Psoas muscle (tissue), 8 donors: Measurements from ENCODE around the gene VAV3. TPM values are rescaled to one million over a fixed set of nuclear protein-coding genes. Genes with fewer than 3 reads are reported as not detected.
"Not testable (repeated sequence)": the region's sequence is repeated elsewhere in the genome, so short reads cannot be mapped to it uniquely, and the experiment has no call there.

ENCODE experiments used
- ATAC-seq, 4 donors: fragments of 200-7000 bp; cut with Tn5 transposase; one replicate each; pipeline ENCODE4 v1.9.1; 2020; ENCODE audit warnings: moderate library complexity in 3 of 4, mild to moderate bottlenecking in 2 of 4
- DNase-seq, 2 donors: peaks; one replicate each; pipeline ENCODE4 v3.0.0-alpha.2; 2020
- H3K27ac ChIP-seq: fragments of 200-600 bp; one replicate; pipeline ENCODE4 v1.8.0; 2022
- H3K27me3 ChIP-seq, 3 donors: fragments of 200-600 bp in 1 of 3; one replicate each; pipeline versions ENCODE4 v1.6.1 to v1.8.0; 2013 to 2022; ENCODE audit warnings: low read length in 2 of 3, mild to moderate bottlenecking in 2 of 3, moderate library complexity in 1 of 3; ENCODE audit not compliant: insufficient read depth in 3 of 3
- H3K36me3 ChIP-seq, 2 donors: fragments of 200-600 bp in 1 of 2; one replicate each; pipeline versions ENCODE4 v1.6.1 to v1.8.0; 2013 to 2022; ENCODE audit warnings: low read depth in 1 of 2, mild to moderate bottlenecking in 1 of 2, moderate library complexity in 1 of 2; ENCODE audit not compliant: insufficient read depth in 1 of 2
- H3K4me1 ChIP-seq: fragments of 200-600 bp; one replicate; pipeline ENCODE4 v1.8.0; 2022
- H3K4me3 ChIP-seq: fragments of 200-600 bp; one replicate; pipeline ENCODE4 v1.8.0; 2022; ENCODE audit warnings: mild to moderate bottlenecking
- H3K9me3 ChIP-seq: fragments of 200-600 bp; one replicate; pipeline ENCODE4 v1.8.0; 2022
- WGBS, 3 donors: extraction: QIAGEN DNeasy Blood & Tissue Kit; methylation state at CpG; one replicate each; pipeline versions ENCODE4 v1.1.6 to v1.1.7; 2013; 5-methylcytosine and 5-hydroxymethylcytosine counted together
- intact Hi-C, 2 donors: fragments of 100-400 bp; cut with DNase I; formaldehyde crosslinking; loops; one replicate each; pipeline versions ENCODE4 v1.11.0 to v1.14.2; 2022
- polyA plus RNA-seq, 3 donors: library from polyadenylated mRNA; stranded (reverse); fragments of 200-250 nt; gene quantifications; one replicate each; pipeline ENCODE4 v1.2.3, GENCODE V29; 2013
- total RNA-seq, 4 donors: library from RNA; stranded (reverse); fragmentation: NEBNext Ultra II Directional in 2 of 4; extraction: Animal tissue kit (Norgen Biotek cat#: 25700) in 2 of 4; gene quantifications; one replicate each; pipeline versions ENCODE4 v1.2.1 to v1.2.4, GENCODE V29; 2021 to 2023
- TF ChIP-seq, protein P1 (sequence below): fragments of 200-600 bp; IDR thresholded peaks from one replicate; pipeline ENCODE4 v1.8.0; 2022; ENCODE audit warnings: antibody characterized with exemption
- donor health status: healthy with polysubstance abuse.
- donor health status: DM: no; HTN: no; CAD: no; lungs with moderate emphysema.
- donor health status: Bipolar disorder and iron deficiency.
- donor health status: healthy.
- donor health status: DM: yes; HTN: yes; CAD: no.
- donor health status: DM: no; HTN: no; CAD: no.
- donor health status: DM: no; HTN: no; CAD: no.
- donor health status: DM: yes; HTN: yes; CAD: no.

The VAV3 gene
- total and polyA plus RNA-seq, 7 donors = 0.28 to 1.7 (median 0.72) TPM

DNA sequence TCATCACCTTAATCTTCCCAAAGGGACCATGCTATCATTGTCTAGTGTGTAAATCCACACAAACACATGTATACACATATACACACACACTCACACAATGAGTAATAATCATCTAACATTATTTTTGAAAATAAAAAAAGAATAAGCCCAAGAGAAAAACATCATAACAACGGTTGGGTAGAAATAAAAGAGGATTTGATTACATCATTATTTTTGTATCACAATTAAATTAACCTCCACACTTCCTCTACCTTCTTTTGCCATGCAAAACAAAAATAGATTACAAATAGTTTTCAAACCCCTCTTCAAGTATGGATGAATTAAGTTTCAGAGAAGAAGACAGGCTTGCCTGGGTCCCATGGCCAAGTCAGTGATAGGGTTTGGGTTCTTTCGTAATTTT is 238.1 kb downstream of the VAV3 start:
- no peaks in the 10 kb centered on the region for H3K9me3 ChIP-seq
- H3K4me3 ChIP-seq = no peak overlapping the region
- DNase-seq = no peak
- WGBS, 3 donors = 76 to 84% (median 78%) methylated on average over 2 of the region's 2 CpGs
- H3K36me3 ChIP-seq = no peaks in the 10 kb centered on the region
- no peak overlapping the region for H3K27ac ChIP-seq
- intact Hi-C loops = no loop called here
- H3K27me3 ChIP-seq = no peaks in the 10 kb centered on the region
- H3K4me1 ChIP-seq = no peaks in the 10 kb centered on the region
- TF ChIP-seq, protein P1, sequence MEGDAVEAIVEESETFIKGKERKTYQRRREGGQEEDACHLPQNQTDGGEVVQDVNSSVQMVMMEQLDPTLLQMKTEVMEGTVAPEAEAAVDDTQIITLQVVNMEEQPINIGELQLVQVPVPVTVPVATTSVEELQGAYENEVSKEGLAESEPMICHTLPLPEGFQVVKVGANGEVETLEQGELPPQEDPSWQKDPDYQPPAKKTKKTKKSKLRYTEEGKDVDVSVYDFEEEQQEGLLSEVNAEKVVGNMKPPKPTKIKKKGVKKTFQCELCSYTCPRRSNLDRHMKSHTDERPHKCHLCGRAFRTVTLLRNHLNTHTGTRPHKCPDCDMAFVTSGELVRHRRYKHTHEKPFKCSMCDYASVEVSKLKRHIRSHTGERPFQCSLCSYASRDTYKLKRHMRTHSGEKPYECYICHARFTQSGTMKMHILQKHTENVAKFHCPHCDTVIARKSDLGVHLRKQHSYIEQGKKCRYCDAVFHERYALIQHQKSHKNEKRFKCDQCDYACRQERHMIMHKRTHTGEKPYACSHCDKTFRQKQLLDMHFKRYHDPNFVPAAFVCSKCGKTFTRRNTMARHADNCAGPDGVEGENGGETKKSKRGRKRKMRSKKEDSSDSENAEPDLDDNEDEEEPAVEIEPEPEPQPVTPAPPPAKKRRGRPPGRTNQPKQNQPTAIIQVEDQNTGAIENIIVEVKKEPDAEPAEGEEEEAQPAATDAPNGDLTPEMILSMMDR = no peak
- ATAC-seq = no peak

DNA sequence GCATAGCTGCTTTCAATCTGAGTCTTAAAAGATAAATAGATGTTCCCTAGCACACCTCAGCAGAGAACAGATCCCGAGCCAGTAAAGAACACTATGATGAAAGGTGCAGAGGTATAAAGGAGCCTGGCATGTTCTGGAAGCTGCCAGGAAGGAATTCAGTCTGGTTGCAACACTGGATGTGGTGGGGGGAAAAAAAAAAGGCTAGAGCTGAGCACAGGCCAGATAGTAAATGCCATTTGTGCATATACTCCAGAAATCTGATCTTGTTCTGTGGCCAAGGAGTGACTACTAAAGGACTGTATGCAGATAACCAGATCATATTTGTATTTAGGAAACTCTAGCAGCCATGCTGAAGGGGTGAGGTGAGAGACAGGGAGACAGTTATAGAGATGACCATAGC is 240.3 kb downstream of the VAV3 start:
- TF ChIP-seq, protein P1 = no peak
- Histone ChIP-seq H3K4me3 (no peak overlapping the region), H3K27me3 (no peaks in the 10 kb centered on the region), H3K9me3 (no peaks in the 10 kb centered on the region), H3K4me1 (no peaks in the 10 kb centered on the region), H3K36me3 (no peaks in the 10 kb centered on the region), H3K27ac (no peak overlapping the region)
- intact Hi-C loops = no loop called here
- DNase-seq (no peak), ATAC-seq (no peak)
- WGBS, 3 donors = 59 to 73% (median 64%) methylated on average over 1 of the region's 1 CpG

DNA sequence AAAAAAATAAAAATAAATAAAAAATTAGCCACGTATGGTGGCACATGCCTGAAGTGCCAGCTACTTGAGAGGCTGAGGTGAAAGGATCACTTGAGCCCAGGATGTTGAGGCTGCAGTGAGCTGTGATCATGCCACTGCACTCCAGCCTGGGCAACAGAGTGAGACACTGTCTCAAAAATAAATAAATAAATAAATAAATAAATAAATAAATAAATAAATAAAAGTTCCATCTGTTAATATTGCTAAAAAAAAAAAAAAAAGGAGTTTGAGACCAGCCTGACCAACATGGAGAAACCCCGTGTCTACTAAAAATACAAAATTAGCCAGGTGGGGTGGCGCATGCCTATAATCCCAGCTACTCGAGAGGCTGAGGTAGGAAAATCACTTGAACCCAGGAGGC is 244.8 kb downstream of the VAV3 start:
- H3K4me1 ChIP-seq, H3K36me3 ChIP-seq, DNase-seq, intact Hi-C loops, H3K9me3 ChIP-seq, ATAC-seq, H3K4me3 ChIP-seq, H3K27ac ChIP-seq, H3K27me3 ChIP-seq: not testable (repeated sequence)
- WGBS, 3 donors = 96 to 99% (median 99%) methylated on average over 4 of the region's 4 CpGs

DNA sequence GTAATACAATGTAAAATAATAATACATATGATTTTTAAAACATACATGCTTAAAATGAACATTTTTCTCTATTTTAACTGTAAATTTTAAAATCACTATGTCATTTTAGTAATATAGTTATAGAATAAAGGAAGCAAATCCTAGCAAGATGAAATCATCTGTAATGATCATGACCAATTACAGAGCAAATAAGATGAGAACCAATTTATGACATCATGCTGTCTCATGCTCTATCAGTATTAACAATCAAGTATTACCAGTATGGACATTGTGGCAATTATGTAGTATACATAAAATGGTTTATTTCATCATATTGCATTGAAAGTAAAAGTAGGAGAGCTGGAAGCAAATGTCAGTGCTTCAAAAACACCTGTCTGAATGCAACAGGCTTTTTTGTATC is 255.0 kb downstream of the VAV3 start:
- TF ChIP-seq, protein P1 = no peak
- Histone ChIP-seq H3K4me1 (no peaks in the 10 kb centered on the region), H3K9me3 (no peaks in the 10 kb centered on the region), H3K4me3 (no peak overlapping the region), H3K27ac (no peak overlapping the region), H3K36me3 (no peaks in the 10 kb centered on the region), H3K27me3 (peaks cover 0 to 1% (median 0%) of the 10 kb centered on the region in 3 donors)
- intact Hi-C loops = no loop called here
- DNase-seq (no peak), ATAC-seq (no peak)

DNA sequence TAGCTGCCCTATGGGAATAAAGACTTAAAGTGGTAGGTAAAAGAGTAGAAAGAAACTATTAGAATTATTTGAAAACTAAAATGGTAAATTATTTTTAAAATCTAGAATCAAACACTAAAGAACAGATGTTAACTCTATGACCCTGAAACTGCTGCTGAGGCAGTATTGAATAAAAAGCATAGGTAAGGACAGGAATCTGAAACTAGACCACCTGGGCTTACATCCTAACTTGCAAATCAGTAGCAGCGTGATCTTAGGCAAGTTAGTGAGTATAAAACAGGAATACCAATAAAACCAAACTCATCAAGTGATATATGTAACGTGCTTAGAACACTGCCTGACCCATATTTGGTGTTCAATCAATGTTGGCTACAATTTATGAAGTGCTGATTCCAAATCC is 257.9 kb downstream of the VAV3 start:
- WGBS, 3 donors = 86 to 92% (median 90%) methylated on average over 2 of the region's 2 CpGs
- intact Hi-C loops = loop anchor here in 1 of 2 donors (5.0 kb wide), 1 partner anchor 450 kb away; no protein-coding TSS in a partner anchor
- ATAC-seq = no peak

More for the DNA sequence above, 257.9 kb downstream of the VAV3 start:
- Histone ChIP-seq H3K4me1 (no peaks in the 10 kb centered on the region), H3K36me3 (no peaks in the 10 kb centered on the region), H3K27ac (no peak overlapping the region), H3K9me3 (no peaks in the 10 kb centered on the region), H3K4me3 (no peak overlapping the region), H3K27me3 (peaks cover 0 to 2% (median 0%) of the 10 kb centered on the region in 3 donors)
- TF ChIP-seq, protein P1 = no peak
- DNase-seq = no peak
